DOHH2 (cell line): ENCODE measurements around the gene B3GALT5.

Source experiments
- H3F3A ChIP-seq: fragments of 200-600 bp; sonication (generic), shearing (Covaris generic); 2 replicates; pipeline ENCODE4 v1.6.0; 2016; ENCODE audit warnings: antibody characterized with exemption, mild to moderate bottlenecking; ENCODE audit not compliant: control insufficient read depth, insufficient read depth
- H3K27ac ChIP-seq: fragments of 200-600 bp; sonication (generic); 2 replicates; pipeline ENCODE4 v1.5.1; 2014; ENCODE audit warnings: low read depth, mild to moderate bottlenecking, low read length, moderate library complexity
- H3K27me3 ChIP-seq: fragments of 200-600 bp; sonication (generic); 2 replicates; pipeline ENCODE4 v1.6.1; 2014; ENCODE audit warnings: mild to moderate bottlenecking, low read length, mixed read lengths; ENCODE audit not compliant: control insufficient read depth
- H3K36me3 ChIP-seq: fragments of 200-600 bp; sonication (generic); 2 replicates; pipeline ENCODE4 v1.6.1; 2014; ENCODE audit warnings: mild to moderate bottlenecking, low read length, moderate library complexity, mixed read lengths; ENCODE audit not compliant: control insufficient read depth
- H3K4me1 ChIP-seq: fragments of 200-600 bp; sonication (generic); 2 replicates; pipeline ENCODE4 v1.6.1; 2014; ENCODE audit warnings: mild to moderate bottlenecking, low read length, mixed read lengths; ENCODE audit not compliant: control insufficient read depth
- H3K4me2 ChIP-seq: fragments of 200-600 bp; sonication (generic); 2 replicates; pipeline ENCODE4 v1.6.0; 2014; ENCODE audit warnings: mild to moderate bottlenecking, low read length, moderate library complexity
- H3K4me3 ChIP-seq: fragments of 200-600 bp; sonication (generic); 2 replicates; pipeline ENCODE4 v1.5.1; 2014; ENCODE audit warnings: mild to moderate bottlenecking, low read length, mixed read lengths
- H3K79me2 ChIP-seq: fragments of 200-600 bp; sonication (generic); 2 replicates; pipeline ENCODE4 v1.6.1; 2014; ENCODE audit warnings: mild to moderate bottlenecking, low read length, mixed read lengths; ENCODE audit not compliant: control insufficient read depth
- H3K9me2 ChIP-seq: fragments of 200-600 bp; sonication (generic); replicated peaks from 2 replicates; pipeline ENCODE4 v1.6.1; 2014; ENCODE audit warnings: mild to moderate bottlenecking, low read length, mixed read lengths; ENCODE audit not compliant: control insufficient read depth
- H3K9me3 ChIP-seq: fragments of 200-600 bp; sonication (generic); 2 replicates; pipeline ENCODE4 v1.6.1; 2014; ENCODE audit warnings: antibody characterized with exemption, low read length, mixed read lengths; ENCODE audit not compliant: control insufficient read depth, insufficient read depth
- H4K20me1 ChIP-seq: fragments of 200-600 bp; sonication (generic); 2 replicates; pipeline ENCODE4 v1.6.0; 2014; ENCODE audit warnings: low read depth, mild to moderate bottlenecking, antibody characterized with exemption, low read length, moderate library complexity; ENCODE audit not compliant: control insufficient read depth, insufficient read depth
- EZH2phosphoT487 ChIP-seq: fragments of 200-600 bp; sonication (generic); IDR thresholded peaks from 2 replicates; pipeline ENCODE4 v1.6.1; 2017; ENCODE audit warnings: borderline replicate concordance, mild to moderate bottlenecking, antibody characterized with exemption, low read length, moderate library complexity, mixed read lengths

The B3GALT5 gene

GRCh38 chr21:39721885-39722284, 109.1 kb downstream of the B3GALT5 start:
- no peaks in the 10 kb centered on the region for H3K79me2 ChIP-seq

More at GRCh38 chr21:39721885-39722284, 109.1 kb downstream of the B3GALT5 start:
- no peaks in the 10 kb centered on the region for H3K9me2 ChIP-seq
- no peaks in the 10 kb centered on the region for H3K36me3 ChIP-seq
- H3K9me3 ChIP-seq, result no peaks in the 10 kb centered on the region
- TF ChIP-seq EZH2phosphoT487, result no peak
- no peak overlapping the region for H3K4me3 ChIP-seq
- no peaks in the 10 kb centered on the region for H3K4me1 ChIP-seq
- no peaks in the 10 kb centered on the region for H3F3A ChIP-seq
- H3K27me3 ChIP-seq, result no peaks in the 10 kb centered on the region
- no peak overlapping the region for H3K4me2 ChIP-seq
- no peak overlapping the region for H3K27ac ChIP-seq
- no peaks in the 10 kb centered on the region for H4K20me1 ChIP-seq
